HG03565 (cell line): ENCODE data around the gene SH2D4B.

ENCODE experiments used
- ATAC-seq: cut with Tn5 transposase; IDR thresholded peaks from one replicate; pipeline ENCODE4 v1.9.1; 2021; ENCODE audit warnings: mild to moderate bottlenecking, moderate library complexity; ENCODE audit not compliant: unreplicated experiment

Gene SH2D4B

DNA sequence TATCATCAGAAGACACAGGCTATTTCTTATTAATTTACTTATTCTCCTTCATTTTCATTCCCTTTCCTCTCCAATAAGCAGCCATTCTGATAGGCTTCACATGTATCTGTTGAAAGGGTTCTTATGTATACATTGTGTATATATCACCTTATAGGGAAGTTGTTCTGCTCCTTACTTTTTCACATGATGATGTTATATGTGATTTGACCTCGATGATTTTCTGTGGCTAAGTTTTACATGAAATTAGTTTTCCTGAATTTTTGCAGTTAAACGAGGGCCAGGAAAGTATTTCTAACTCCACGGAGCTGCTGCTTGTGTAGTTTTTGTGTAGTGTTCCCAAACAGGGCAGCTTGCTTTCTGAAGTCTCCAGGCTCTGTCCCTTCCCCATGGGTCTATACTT, 84.5 kb downstream of the SH2D4B start:
- no peak for ATAC-seq

DNA sequence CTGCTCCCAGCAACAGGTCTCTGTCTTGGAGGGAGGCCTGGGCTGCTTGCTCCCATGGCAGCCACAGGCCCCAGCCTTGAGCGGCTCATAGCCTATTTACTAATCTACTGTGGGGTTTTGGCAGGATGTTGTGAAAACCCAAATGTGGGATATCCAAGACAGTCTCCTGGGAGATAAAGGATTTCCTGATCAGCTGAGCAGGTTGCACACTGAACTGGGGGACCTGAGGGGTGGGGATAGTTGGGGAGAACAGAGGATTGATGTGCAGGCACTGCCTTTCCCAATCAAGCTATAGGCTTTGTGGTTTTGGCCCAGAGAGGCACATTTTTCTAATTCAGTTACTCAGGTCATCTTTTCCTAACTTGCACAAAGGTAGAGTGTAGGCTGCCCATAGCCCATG, 92.6 kb downstream of the SH2D4B start:
- ATAC-seq: no peak

DNA sequence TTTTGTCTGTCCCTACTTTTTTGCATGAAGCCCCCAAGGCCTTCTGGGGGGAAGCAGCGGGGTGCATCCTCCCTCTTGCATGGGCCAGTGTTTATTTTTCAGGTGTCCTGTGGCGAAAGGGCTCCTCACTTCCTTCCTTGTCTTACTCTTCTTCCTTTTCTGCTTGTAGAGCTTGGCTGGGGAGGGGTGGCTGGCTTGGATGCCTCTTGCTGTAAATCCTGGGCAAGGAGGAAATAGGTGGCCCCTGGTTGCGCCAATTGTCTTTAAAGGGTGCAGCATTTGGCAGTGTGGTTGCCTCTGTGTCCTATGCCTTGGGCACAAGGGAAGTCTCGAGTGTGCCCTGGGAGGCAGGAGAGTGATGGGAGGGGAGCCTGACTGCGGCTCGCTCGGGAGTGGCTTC, 95.0 kb downstream of the SH2D4B start:
- ATAC-seq: no peak

DNA sequence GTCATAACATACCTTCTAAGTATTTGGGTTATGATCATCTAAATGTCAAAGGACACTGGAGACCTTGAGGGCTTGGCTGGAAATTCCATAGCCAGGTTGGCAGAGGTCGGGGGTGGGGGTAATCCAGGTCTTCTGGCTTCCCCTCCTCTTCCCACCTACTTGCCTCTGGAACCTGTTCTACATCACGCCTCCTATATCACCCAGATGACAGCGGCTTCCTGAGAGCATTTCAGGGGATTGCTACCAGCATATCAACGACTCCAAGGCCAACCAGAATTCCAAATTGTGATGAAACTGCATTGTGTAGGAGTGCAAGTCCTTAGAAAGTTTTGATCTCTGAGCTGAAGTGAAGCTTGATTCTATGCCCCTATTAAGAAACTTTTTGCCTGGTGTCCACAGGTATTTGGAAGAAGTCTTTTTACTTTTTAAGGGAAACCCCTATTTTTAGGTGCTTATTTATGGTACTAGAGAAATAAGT, 95.7 kb downstream of the SH2D4B start:
- ATAC-seq: no peak

DNA sequence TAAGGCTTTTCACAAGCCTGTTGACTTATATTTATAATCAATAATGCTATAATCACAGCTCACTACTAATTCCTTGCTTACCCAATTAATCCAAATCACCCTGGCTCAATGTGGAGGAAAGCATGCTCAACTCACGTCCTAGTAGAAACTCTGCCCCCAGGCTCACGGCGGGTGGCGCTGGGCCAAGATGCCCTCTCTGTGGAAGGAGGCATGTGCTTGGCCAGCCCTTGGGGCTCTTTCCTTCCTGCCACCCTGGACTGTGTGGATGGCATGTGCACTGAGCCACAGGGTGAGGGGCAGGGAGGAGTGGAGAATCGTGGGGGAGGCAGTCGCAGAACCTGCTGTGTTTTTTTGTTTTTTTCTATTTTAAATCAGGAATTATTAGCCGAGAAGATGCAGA, 96.2 kb downstream of the SH2D4B start:
- ATAC-seq: no peak

DNA sequence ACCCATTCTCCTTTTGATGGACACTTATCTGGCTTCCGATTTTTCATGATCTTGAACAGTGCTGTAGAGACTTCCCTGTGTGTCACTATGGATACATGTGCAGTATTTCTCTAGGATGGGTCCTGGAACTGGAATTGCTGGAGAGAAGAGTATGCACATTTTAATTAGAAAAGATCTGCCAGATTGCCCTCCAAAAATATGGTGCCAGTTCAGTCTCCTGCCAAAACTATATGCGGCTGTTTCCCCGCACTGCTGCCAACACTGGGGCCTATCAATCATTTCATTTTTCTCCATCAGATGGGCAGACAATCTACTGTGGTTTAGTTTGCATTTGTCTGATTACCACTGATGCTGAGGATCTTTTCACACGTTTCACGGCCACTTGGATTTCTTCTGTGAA, 105.0 kb downstream of the SH2D4B start:
- no peak for ATAC-seq

DNA sequence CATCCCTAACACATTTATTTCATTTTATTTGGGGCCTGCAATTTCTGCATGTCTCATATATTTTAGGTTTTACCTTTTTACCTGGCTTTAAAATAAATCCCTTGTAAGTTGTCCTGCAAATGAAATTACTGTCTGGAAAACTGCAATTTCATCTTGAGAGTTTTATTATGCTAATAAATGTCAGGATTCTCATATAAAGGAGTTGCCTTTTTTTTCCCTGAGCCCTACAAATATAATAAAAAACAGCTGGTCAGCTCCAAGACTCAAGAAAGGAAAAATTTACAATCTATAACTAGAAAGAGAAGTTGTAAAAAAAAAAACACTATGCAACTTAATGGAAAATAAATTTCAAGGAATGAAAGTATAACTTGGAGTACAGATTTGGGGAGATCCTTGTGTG, 108.7 kb downstream of the SH2D4B start:
- ATAC-seq: no peak

DNA sequence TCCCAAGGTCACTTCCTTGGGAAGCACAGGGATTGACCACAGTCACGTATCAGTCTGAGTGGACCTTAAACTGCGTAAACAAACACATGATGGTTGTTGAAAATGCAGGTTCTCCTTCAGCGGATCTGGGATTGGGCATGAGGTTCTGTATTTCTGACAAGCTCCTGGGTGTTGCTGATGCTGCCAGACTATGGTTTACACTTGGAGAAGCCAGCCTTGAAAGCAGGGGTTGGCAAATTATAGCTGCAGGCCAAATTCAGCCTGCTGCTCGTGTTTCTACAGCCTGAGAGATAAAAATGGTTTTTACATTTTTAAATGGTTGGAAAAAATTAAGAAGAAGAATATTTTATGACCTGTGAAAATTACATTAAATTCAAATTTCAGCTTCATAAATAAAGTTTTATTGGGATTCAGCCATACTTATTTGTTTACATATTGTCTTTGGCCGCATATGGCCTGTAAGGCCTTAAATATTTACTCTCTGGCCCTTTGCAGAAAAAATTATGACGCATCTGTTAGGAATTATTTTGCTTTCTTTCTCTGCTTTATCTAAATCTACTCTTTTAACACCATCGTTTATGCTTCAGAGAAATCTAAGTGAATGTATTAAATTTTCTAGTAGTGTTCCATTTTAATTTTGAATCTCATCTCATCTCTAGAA, 109.6 kb downstream of the SH2D4B start:
- no peak for ATAC-seq

DNA sequence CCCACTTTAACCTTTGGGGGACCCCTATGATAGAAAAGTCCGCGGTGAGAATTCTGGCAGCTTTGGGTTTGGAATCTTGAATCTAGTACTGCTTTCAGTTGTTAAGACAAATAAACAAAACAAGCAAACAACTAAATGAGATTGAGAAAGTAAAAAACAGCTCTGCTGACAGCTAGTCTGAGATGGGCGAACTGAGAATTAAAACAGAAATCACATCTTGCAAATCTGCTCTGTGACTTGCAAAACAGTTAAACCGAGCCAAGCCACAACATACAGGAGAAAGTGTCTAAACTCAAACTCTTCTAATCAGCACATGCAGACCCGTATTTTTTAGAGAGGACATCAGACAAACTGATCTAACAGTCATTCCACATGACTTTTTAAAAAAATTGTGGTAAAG, 110.4 kb downstream of the SH2D4B start:
- no peak for ATAC-seq

DNA sequence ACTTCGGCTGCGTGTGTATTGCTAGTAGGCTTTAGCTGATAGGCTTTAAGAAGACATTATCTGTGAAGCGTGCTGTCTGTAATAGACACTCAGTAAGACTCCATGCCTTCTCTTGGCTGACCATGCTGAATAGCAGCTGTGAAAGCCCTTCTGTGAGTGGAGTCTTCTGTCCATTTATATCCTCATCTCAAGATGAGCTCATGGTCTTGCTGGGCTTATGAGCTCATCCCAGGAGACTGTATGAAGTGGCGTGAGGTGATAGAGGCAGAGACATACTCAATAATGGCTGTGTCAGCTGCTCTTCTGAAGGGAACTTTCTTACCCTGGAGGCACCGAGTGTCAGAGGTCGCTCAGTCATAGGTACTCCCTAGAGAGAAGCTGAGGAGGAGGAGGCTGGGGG, 111.5 kb downstream of the SH2D4B start:
- ATAC-seq: no peak

DNA sequence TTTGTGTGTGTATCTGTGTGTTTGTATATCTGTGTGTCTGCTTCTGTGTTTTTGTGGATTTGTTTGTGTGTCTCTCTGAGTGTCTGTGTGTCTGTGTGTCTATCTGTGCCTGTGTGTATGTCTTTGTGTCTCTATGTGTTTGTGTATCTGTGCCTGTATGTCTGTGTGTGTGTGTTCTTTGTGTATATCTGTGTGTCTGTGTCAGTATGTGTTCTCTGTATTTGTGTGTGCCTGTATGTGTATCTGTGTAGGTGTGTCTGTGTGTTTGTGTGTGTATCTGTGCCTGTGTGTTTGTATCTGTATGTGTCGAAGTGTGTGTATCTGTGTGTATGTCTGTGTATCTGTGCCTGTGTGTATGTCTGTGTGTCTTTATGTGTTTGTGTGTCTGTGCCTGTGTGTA, 118.2 kb downstream of the SH2D4B start:
- ATAC-seq: no peak

DNA sequence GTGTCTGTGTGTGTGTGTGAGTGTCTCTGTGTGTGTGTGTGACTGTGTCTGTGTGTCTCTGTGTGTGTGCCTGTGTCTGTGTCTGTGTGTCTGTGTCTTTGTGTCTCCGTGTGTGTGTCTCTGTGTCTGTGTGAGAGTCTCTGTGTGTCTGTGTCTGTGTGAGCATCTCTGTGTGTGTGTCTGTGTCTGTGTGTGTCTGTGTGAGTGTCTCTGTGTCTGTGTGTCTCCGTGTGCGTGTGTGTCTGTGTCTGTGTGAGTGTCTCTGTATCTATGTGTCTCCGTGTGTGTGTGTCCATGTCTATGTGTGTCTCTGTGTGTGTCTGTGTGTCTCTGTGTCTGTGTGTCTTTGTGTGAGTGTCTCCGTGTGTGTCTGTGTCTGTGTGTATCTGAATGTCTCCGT, 120.4 kb downstream of the SH2D4B start:
- ATAC-seq: no peak

DNA sequence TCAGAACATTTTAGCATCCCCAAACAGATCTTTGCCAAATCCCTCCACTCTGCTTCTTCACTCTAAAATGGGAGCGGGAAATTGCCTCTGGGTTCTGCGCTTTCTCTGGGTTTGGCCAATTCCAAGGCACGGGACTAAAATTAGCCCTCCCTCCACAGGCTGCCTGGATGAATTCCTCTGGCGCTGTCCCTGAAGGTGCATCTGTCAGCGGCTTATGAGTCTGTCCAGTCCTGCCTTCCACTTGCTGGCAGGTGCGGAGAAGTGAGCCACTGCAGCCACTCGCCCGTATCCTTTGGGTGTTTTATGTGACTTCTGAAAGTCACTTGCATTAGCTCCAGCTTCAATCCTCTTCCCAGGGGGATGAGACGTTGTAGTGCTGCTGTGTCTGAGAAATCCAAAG, 121.6 kb downstream of the SH2D4B start:
- no peak for ATAC-seq

DNA sequence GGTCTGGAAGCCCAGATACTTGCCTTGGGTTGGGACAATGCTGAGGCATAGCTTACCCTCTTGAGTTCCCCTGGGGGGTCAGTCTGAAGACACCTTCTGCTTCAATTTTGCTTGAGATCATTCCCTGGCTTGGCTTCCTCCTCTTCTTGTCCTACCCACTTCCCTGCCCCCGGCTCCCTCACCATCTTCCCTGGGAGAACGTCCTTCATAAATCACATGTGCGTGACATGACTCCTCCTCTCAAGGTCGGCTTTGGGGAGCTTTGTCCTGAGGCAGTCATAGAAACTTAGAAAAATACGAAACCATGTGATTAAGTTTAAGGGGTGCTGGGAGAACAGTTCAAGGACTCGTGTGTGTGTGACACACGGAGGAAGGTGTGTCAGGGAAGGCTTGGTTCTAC, 122.6 kb downstream of the SH2D4B start:
- no peak for ATAC-seq

DNA sequence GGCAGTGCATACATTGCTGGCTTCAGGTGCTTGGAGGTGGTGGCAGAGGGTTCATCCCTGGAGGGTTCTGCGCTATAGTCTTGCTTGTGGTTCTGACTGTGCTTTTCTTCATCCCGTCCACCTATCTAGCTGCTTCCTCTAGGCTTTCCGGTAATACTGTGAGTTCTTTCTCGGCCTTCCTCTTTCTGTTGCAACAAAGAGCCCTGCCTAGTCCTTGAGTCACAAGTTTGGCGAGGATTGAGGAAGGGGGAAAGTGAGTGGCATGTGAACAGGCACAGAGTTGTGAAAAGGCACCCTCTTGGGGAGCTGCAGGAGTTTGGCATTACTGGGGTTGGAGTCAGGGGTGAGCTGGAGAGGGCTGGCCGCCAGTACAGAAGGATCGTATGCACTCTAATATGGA, 123.0 kb downstream of the SH2D4B start:
- ATAC-seq: no peak

DNA sequence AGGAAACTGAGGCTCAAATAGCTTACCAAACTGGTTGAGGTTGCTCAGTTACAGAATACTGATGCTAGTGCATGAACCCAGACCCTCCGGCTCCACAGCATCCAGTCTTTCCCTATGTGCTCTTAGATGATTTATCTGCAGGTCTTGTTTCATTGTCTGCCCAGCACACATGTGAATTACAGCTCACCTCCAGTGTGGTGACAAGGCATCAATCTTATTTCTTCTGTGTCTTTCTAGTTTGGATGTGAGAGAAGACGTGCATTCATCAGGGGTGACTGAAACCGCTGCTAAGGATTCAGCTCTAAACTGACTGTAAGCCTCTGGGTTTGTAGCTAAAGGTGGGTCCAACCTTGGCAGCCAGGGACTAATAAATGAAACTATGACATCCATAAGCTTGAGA, 123.8 kb downstream of the SH2D4B start:
- no peak for ATAC-seq

DNA sequence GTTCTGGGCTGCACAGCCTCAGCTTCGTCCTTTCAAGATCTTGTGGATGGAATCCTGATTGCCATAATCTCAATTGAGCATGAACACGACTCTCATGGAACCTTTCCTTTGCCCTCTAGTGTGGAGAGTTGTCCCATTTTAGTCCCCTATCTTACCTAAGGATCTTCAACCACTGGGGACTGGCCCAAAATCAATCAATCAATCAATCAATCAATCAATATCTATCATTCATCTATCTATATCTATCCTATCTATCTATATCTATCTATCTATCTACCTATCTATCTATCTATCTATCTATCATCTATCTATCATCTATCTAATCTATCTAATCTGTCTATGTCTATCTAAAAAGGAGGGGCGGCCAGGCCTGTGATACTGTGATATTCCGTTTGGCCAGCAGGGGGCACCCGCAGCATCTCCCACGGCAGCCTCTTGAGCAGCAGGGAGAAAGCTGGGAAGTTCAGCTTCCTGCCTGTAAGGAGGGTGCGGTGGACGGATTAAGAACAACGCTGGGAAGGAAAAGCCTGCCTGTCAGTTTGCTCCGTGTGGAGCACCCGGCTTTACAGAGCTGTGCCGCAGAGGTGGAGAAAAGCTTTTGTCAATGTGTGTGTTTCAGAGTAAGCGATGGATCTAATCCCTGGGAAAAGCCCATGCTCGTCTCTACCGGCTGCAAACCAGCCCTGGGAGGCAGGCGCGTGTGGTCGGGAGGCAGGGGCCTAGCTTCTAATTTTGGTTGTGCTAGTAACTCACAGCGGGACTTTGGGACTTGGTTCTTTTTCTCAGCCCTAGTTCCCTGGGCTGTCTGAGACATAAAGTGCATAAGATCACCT, 124.9 kb downstream of the SH2D4B start:
- peak; percentile 55 for ATAC-seq

DNA sequence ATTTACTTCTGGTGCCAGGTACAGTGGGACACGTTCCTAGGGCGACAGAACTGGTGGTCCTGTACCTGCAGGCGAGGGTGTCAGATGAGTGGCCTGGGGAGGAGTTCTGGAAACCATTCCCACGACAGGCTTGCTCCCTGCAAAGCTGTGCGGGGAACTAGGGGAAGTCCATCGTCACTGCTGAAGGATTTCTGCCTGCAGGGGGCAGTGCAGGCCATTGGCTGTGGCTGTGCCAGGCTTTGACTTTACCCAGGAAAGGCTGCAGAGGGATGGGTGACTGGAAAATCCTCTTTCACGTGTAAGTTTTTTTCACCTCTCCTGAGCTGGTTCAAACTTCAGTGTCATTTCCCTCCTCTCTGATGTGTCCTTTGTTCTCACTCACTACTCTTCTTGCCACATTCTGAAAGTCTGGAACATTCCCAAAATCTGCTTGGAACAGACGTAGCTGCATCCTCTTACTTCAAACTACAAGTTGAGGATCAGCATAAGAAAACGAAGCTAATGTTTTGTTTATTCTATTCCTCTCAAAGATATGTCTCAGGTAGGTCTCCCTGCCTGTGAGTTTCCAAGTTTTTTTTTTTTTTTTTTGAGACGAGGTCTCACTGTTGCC, 126.5 kb downstream of the SH2D4B start:
- peak; percentile 65 for ATAC-seq

DNA sequence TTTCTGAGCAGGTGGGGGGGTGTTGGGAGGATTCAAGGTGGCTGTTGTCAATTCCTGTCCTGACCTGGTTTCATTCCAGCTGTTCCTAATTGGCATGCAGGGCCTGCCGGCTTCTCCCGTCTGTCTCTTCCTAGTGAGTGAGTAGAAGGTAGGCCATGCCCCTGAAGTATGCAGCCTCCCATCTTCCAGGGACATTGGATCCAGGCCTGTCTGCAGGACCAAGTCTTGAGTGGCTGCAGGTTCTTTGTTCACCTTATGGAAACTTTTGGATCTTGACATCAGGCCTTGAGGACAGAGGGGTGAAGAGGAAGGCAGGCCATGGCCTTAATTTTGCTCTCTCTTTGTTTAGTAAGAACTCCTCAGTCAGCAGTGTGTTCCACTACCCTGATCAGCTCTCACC, 131.8 kb downstream of the SH2D4B start:
- ATAC-seq: no peak

DNA sequence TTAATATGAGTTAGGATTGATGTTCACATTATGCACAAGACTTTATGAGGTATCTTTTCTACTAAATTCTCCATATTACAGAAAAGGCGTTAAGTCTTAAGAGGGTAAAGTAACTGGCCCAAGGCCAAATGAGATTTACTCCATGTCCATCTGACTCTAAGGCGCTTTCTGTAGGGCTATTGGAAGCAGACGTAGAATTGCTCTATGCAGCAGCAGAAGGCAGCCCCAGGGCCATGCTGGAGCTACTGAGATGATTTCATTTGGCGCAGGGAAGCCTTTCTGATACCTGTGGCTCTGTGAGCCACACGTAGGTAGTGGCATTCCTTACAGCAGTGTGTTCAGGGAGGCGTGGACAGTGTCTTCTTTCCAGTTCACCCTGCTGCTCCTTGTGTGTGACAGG, 133.1 kb downstream of the SH2D4B start:
- ATAC-seq: no peak

DNA sequence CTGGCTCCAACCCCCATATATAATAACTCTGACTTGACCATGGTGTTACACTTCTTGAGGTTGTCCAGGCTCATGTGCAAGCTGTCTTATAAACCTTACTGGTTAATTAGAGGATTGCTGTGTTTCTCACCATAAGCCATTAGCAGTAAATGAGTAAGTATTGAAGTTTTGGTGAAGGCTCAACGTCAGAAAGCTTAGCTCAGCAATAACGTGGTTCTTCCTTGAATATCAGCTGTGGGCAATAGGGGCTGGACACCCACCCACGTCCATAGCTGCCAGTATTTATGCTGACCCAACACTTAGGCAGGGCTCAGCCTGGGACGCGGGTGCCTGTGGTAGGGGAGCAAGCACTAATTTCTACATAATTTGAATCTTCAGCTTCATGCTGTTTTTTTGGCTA, 134.1 kb downstream of the SH2D4B start:
- no peak for ATAC-seq

DNA sequence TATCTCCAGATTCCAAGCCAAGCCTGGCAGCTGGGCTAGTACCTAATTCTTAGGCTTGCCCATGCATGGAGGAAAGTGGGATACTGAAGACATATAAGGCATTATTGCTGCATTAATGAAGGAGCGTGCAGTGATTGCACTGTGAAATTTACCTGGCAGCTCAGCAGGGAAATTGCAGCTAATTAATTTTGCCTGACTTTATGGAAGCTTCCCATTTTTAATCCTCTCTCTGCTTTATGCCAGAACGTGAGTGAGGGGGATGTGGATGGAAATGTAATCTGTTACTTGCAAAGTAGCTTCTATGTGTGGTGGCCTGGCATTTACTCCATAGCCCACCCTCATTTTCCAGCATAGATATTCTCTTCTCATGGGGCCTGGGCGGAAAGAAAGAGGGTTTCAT, 134.9 kb downstream of the SH2D4B start:
- no peak for ATAC-seq
